ENCODE data around the gene FCHO1. TPM values are rescaled to one million over a fixed set of nuclear protein-coding genes. Genes with fewer than 3 reads are reported as not detected.
A peak's percentile ranks its signal among the peaks of the same experiment; 100 is the strongest.

Gene FCHO1
- total RNA-seq, 4 donors from 2014 or later = 3.1 to 7.4 (median 4.9) TPM

DNA sequence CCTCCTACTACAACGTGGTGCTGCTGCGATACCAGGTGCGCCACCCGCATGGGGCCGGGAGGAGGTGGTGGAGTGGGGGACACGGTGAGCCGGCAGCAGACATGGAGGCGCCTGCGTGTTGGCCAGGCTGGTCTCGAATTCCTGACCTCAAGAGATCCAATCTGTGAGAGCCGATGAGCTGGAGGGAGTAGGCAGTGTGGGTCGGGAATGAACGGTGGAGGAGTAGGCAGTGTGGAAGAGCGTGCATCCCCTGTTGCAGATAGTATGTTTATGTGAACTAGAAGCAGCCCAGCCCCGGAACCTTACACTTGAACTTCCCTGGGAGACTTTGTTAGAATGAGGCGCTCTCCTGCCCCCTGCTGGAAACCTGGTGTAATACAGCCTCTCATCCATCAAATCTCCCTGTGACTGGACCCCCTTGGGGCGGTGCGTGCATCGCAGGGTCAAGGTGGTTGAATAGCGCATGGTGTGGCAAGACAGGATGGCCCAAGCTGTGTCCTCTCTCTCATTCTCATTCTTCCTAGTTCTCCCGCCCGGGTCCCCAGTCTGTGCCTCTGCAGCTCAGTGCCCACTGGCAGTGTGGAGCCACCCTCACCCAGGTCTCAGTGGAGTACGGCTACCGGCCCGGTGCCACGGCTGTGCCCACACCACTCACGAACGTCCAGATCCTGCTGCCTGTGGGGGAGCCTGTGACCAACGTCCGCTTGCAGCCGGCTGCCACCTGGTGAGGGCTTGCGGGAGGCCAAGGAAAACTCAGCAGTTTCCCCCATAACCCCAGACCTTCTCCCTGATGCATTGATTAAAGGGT lies 33.1 kb downstream of the FCHO1 start:
- TF ChIP-seq, protein P1, sequence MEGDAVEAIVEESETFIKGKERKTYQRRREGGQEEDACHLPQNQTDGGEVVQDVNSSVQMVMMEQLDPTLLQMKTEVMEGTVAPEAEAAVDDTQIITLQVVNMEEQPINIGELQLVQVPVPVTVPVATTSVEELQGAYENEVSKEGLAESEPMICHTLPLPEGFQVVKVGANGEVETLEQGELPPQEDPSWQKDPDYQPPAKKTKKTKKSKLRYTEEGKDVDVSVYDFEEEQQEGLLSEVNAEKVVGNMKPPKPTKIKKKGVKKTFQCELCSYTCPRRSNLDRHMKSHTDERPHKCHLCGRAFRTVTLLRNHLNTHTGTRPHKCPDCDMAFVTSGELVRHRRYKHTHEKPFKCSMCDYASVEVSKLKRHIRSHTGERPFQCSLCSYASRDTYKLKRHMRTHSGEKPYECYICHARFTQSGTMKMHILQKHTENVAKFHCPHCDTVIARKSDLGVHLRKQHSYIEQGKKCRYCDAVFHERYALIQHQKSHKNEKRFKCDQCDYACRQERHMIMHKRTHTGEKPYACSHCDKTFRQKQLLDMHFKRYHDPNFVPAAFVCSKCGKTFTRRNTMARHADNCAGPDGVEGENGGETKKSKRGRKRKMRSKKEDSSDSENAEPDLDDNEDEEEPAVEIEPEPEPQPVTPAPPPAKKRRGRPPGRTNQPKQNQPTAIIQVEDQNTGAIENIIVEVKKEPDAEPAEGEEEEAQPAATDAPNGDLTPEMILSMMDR (IDR thresholded peaks at IDR 0.05) = peak in 2 of 3 donors; percentile 41 to 43

DNA sequence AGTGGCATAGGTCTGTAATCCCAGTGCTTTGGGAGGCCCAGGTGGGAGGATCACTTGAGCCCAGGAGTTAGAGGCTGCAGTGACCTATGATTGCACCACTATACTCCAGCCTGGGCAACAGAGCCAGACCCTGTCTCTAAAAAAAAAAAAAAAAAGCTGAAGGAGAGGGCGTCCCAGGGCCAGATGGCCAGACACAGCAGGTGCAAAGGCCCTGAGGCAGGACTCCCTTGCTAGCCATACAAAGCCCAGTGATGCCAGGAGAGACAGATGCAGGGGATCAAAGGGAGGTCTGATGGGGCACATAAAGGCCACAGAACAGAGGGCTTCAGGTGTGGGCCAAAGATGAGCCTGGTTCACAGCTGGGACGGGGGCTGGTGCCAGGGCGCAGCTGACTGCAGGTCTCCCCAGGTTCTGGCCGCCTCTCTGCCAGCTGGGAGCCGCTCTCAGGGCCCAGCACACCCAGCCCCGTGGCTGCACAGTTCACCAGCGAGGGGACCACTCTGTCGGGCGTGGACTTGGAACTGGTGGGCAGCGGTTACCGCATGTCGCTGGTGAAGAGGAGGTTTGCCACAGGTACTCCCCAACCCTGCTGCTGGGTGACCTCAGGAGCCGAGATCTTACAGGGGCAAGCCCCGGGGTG lies 36.1 kb downstream of the FCHO1 start:
- peak; percentile 24 for ATAC-seq (ENCODE audit: low FRiP score)
- DNase-seq (ENCODE audit: low spot score) = no peak
- TF ChIP-seq, protein P1 (IDR thresholded peaks at IDR 0.05) = no peak

More for the DNA sequence above, 33.1 kb downstream of the FCHO1 start:
- ATAC-seq (ENCODE audit: low FRiP score) (peak; percentile 32), DNase-seq (ENCODE audit: low spot score) (peak; percentile 49)

DNA sequence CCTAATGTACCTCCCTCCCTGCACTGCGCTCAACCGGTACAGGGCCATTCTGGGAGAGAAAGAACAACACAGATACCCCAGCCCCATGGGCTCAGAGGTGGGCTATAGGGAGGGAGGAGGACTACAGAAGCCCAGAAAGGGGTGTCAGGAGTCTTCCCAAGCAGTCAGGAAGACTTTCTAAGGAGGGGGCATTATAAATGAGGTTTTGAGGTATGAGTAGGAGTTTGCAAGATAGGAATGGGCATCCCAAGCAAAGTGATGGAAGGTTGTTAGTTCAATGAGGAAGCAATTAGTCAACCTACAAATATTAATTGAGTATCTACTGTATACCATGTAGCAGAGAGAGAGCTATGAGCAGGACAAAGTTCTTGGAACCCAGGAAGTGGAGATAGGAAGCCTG lies 37.4 kb downstream of the FCHO1 start:
- ATAC-seq (ENCODE audit: low FRiP score) (no peak), DNase-seq (ENCODE audit: low spot score) (no peak)
- TF ChIP-seq, protein P1 (IDR thresholded peaks at IDR 0.05) = no peak

DNA sequence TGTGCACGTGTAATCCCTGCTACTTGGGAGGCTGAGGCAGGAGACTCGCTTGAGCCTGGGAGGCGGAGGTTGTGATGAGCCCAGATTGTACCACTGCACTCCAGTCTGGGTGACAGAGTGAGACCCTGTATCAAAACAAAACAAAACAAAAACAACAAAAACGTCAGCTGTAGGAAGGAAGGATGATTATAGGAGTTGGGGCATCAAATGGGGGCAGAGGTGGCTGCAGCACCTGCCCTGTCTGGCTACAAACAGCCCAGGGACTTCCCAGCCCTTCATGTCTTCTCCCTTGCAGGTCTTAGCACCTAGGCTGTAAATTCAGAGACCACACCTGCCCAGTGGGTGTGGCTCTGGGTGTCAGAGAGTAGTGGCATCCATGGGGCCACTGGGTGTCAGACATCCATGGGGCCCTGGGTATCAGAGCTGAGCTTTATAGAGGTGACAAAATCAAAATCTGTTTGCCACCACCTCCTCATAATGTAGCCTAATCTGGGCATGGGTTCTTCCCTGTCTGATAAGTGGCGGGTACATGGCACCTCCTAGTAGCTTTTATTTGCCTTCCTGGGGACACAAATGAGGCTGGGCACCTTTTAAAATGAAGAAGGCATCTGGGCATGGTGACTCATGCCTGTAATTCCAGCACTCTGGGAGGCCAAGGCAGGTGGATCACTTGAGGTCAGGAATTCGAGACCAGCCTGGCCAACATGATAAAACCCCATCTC lies 38.9 kb downstream of the FCHO1 start:
- no peak for ATAC-seq (ENCODE audit: low FRiP score)
- DNase-seq (ENCODE audit: low spot score) = no peak
- TF ChIP-seq, protein P1 (IDR thresholded peaks at IDR 0.05) = no peak

DNA sequence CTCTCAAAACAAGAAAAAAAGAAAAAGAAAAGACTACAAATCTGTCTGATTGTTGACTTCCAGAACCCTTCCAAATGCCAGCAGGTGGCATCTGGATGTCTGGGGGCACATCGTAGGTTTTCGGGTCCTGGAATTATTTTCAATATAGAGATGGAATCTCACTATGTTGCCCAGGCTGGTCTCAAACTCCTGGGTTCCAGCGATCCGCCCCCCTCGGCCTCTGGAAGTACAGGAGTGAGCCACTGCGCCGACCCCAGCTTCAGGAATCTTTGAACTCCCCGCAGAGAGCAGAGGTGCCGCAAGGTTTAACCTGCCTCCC lies 43.1 kb downstream of the FCHO1 start:
- DNase-seq (ENCODE audit: low spot score) (no peak), ATAC-seq (ENCODE audit: low FRiP score) (no peak)
- TF ChIP-seq, protein P1 (IDR thresholded peaks at IDR 0.05) = no peak

DNA sequence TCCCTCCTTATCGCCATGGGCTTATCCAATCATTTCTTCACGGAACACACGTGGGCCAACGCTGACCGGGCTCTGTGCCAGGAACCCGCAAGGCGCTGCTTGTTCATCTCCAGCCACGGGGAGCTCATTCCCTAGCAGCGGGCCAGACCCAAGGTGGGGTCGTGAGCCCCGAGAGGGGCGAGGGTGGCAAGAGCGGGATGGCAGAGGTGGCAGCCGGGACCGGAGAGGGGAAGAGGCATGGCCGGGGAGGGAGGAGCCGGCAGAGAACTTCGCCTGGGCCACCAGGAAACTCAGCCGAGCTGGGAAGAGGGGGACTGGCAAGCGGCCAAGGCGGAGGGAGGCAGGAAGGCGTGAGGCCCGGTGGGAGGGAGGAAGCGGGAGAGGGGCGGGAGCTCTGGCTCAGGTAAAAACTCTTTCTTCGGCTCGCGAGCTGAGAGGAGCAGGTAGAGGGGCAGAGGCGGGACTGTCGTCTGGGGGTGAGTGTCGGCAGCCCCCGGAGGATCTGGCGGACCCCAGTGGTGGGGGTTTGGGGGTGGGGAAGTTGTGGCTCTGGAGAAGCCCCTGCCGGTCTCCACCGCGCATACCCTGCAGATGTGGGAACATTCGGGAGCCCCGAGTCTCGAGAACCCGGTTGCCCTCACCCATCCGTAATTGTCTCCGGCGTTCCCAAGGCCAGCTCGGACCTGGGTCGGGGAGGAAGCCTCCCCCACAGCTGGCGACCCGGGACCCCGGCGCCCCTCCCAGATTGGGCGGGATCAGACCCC lies 43.6 kb downstream of the FCHO1 start, which contains the start of gene B3GNT3:
Gene B3GNT3 (plus strand): TSS at position 408 of the 764 bp plus-strand sequence. CDS start 12,670 bp downstream, outside the sequence.
- DNase-seq (ENCODE audit: low spot score) = no peak
- no peak for ATAC-seq (ENCODE audit: low FRiP score)
- TF ChIP-seq, protein P1 (IDR thresholded peaks at IDR 0.05) = no peak

Measured in omental fat pad (tissue), 4 donors.